ENCODE measurements around the gene TMED10. TPM values are rescaled to one million over a fixed set of nuclear protein-coding genes. Genes with fewer than 3 reads are reported as not detected.

Gene TMED10
- total RNA-seq, 4 donors from 2014 or later = 226 to 421 (median 365) TPM

- TF ChIP-seq CTCF (IDR thresholded peaks at IDR 0.05; ENCODE audit: low read depth) = no peak
Observed at GRCh38 chr14:75196064-75196463, 19.7 kb upstream of the TMED10 start.

- no peak for TF ChIP-seq CTCF (IDR thresholded peaks at IDR 0.05; ENCODE audit: low read depth)
Observed at GRCh38 chr14:75191100-75191499, 14.7 kb upstream of the TMED10 start.

- TF ChIP-seq CTCF (IDR thresholded peaks at IDR 0.05; ENCODE audit: low read depth) = no peak
Observed at GRCh38 chr14:75190023-75190422, 13.6 kb upstream of the TMED10 start.

- TF ChIP-seq CTCF (IDR thresholded peaks at IDR 0.05; ENCODE audit: low read depth) = no peak
Observed at GRCh38 chr14:75188520-75189268, 12.3 kb upstream of the TMED10 start.

GRCh38 chr14:75188086-75188485 lies 11.7 kb upstream of the TMED10 start:
- TF ChIP-seq CTCF (IDR thresholded peaks at IDR 0.05; ENCODE audit: low read depth) = no peak

- no peak for TF ChIP-seq CTCF (IDR thresholded peaks at IDR 0.05; ENCODE audit: low read depth)
Observed at GRCh38 chr14:75186953-75187352, 10.5 kb upstream of the TMED10 start.

- no peak for TF ChIP-seq CTCF (IDR thresholded peaks at IDR 0.05; ENCODE audit: low read depth)
Observed at GRCh38 chr14:75185251-75186040, 9.0 kb upstream of the TMED10 start.
